ENCODE data around the gene KCNQ2.

The KCNQ2 gene

GRCh38 chr20:63413963-63414684 is 58.3 kb downstream of the KCNQ2 start:
- TF ChIP-seq ZFX (IDR thresholded peaks at IDR 0.05) (no peak), CTCF (conservative IDR thresholded peaks at IDR 0.05) (no peak)
- no peak overlapping the region for H3K27ac ChIP-seq

- no peak overlapping the region for H3K27ac ChIP-seq
- TF ChIP-seq ZFX (IDR thresholded peaks at IDR 0.05) (no peak), CTCF (conservative IDR thresholded peaks at IDR 0.05) (no peak)
These were observed 59.1 kb downstream of the KCNQ2 start for GRCh38 chr20:63413323-63413722.

- no peak for TF ChIP-seq ZFX (IDR thresholded peaks at IDR 0.05)
- TF ChIP-seq CTCF (conservative IDR thresholded peaks at IDR 0.05), result no peak
- H3K27ac ChIP-seq, result no peak overlapping the region
These were observed 59.6 kb downstream of the KCNQ2 start for GRCh38 chr20:63412889-63413288.

- H3K27ac ChIP-seq, result no peak overlapping the region
- TF ChIP-seq ZFX (IDR thresholded peaks at IDR 0.05), result no peak
- no peak for TF ChIP-seq CTCF (conservative IDR thresholded peaks at IDR 0.05)
These were observed 60.4 kb downstream of the KCNQ2 start for GRCh38 chr20:63411898-63412631.

- no peak for TF ChIP-seq CTCF (conservative IDR thresholded peaks at IDR 0.05)
- TF ChIP-seq ZFX (IDR thresholded peaks at IDR 0.05), result no peak
- H3K27ac ChIP-seq, result no peak overlapping the region
These were observed 61.1 kb downstream of the KCNQ2 start for GRCh38 chr20:63411151-63411897.

- TF ChIP-seq CTCF (conservative IDR thresholded peaks at IDR 0.05) (no peak), ZFX (IDR thresholded peaks at IDR 0.05) (no peak)
- no peak overlapping the region for H3K27ac ChIP-seq
These were observed 62.5 kb downstream of the KCNQ2 start for GRCh38 chr20:63409834-63410435.
